Measurements from ENCODE around the gene CYP4F11.

GRCh38 chr19:15893477-15893876, 40.9 kb downstream of the CYP4F11 start:
- TF ChIP-seq, protein P1, sequence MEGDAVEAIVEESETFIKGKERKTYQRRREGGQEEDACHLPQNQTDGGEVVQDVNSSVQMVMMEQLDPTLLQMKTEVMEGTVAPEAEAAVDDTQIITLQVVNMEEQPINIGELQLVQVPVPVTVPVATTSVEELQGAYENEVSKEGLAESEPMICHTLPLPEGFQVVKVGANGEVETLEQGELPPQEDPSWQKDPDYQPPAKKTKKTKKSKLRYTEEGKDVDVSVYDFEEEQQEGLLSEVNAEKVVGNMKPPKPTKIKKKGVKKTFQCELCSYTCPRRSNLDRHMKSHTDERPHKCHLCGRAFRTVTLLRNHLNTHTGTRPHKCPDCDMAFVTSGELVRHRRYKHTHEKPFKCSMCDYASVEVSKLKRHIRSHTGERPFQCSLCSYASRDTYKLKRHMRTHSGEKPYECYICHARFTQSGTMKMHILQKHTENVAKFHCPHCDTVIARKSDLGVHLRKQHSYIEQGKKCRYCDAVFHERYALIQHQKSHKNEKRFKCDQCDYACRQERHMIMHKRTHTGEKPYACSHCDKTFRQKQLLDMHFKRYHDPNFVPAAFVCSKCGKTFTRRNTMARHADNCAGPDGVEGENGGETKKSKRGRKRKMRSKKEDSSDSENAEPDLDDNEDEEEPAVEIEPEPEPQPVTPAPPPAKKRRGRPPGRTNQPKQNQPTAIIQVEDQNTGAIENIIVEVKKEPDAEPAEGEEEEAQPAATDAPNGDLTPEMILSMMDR (conservative IDR thresholded peaks at IDR 0.05; ENCODE audit: low read depth in 2 of 2) = no peak
- no peak for TF ChIP-seq EZH2 (IDR thresholded peaks at IDR 0.05; ENCODE audit: low read depth, unreplicated experiment)
- TF ChIP-seq ZNF331 (CRISPR knock-in tag; IDR thresholded peaks at IDR 0.05; ENCODE audit: low read depth) = no peak
- TF ChIP-seq STAT1 (IDR thresholded peaks at IDR 0.05; ENCODE audit: unreplicated experiment) = no peak
- TF ChIP-seq REST (IDR thresholded peaks at IDR 0.05; ENCODE audit: unreplicated experiment) = no peak
- TF ChIP-seq POLR2AphosphoS5 (IDR thresholded peaks at IDR 0.05; ENCODE audit: low read depth) = no peak
- TF ChIP-seq NANOG (IDR thresholded peaks at IDR 0.05; ENCODE audit: borderline replicate concordance) = no peak
- TF ChIP-seq EZH2phosphoT487 (IDR thresholded peaks at IDR 0.05; ENCODE audit: unreplicated experiment) = no peak
- TF ChIP-seq, protein P2, sequence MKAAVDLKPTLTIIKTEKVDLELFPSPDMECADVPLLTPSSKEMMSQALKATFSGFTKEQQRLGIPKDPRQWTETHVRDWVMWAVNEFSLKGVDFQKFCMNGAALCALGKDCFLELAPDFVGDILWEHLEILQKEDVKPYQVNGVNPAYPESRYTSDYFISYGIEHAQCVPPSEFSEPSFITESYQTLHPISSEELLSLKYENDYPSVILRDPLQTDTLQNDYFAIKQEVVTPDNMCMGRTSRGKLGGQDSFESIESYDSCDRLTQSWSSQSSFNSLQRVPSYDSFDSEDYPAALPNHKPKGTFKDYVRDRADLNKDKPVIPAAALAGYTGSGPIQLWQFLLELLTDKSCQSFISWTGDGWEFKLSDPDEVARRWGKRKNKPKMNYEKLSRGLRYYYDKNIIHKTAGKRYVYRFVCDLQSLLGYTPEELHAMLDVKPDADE (IDR thresholded peaks at IDR 0.05) = no peak
- no peak for TF ChIP-seq ZNF462 (CRISPR knock-in tag; IDR thresholded peaks at IDR 0.05)
- no peak for TF ChIP-seq CREB1 (CRISPR knock-in tag; IDR thresholded peaks at IDR 0.05; ENCODE audit: low read depth)

Data from GM23338 (cell line).